Suppressor macrophage treated with lipopolysaccharide for 1 hour (primary cell): Measurements from ENCODE around the gene PDPN.
"Not testable (repeated sequence)": the region's sequence is repeated elsewhere in the genome, so short reads cannot be mapped to it uniquely, and the experiment has no call there.

Source experiments
- DNase-seq, 3 donors: peaks; one replicate each; pipeline ENCODE4 v3.0.0-alpha.2; 2020 to 2022

The PDPN gene, protein sequence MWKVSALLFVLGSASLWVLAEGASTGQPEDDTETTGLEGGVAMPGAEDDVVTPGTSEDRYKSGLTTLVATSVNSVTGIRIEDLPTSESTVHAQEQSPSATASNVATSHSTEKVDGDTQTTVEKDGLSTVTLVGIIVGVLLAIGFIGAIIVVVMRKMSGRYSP

DNA sequence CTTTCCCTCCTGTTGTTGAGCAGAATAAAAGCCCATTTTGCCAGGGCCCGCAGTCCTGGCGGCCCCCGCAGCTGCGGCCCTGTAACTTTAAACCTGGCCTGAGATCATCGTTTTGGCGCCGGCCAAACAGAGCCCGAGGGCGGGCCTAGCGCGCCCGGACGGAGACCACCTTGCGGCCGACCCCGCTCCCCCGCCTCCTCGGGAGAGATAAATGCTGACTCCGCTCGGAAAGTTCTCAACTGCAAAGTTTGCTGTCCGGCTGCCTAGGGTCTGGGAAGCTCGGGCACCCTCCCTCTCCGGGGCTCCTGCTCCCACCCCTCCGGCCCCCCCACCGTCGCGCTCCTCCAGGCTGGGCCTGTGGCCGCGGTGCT is at the start of gene PDPN:
TSS of gene PDPN (plus strand) at position 238 of the 371 bp plus-strand sequence. CDS start 202 bp downstream, outside the sequence.
- no peak for DNase-seq

DNA sequence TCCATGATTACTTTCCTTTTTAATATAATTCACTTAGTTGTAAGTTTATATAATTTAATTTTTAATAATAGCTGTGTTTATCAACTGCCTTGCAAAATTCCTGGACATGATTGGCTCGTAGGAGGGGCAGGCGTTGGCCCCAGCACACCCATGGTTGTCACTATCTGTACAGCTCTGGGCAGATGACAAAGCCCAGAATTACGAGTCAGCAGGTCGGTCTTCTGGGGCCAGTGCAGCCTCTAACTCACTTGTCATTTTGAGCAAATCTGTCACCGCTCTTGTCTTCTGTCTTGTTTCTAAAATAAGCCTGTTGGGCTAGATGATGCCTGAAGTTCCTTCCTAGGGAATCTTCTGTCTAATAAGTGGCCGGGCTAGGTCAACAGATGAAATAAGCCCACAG is 48.4 kb upstream of the PDPN start:
- no peak for DNase-seq

DNA sequence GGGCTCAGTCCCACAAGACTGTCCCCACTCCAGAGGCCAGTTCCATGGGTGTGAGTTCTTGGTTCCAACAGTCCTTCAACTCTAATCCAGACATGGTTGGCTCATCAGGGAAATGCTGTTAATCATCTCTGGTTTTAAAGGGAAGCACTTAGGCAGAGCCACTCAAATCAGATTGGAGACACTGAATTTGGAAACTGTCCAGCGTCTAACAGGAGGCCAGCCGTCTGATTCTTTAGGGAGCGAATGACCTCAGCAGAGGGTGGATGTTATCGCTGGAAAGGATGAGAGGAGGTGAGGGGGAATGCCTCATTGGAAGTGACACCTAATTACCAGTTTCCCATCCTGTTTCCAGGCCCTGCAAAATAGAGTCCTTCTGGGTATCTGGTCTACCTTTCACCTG is 47.1 kb upstream of the PDPN start:
- DNase-seq = no peak

DNA sequence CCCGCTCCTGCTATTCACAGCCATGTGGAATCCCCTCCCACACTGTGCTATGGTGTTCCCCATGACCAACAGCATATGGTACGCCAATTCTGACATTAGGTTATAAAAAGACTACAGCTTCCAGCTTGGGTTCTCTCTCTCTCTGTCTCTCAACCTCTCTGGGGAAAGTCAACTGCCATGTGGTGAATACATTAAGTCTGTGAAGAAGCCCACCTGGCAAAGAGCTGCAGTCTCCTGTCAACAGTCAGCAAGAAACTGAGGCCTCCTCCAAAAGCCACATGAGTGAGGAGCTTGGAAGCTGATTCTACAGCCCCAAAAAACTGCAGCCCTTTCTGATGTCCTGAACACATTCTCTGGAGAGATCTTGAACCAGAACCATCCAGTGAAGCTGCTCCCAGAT is 44.8 kb upstream of the PDPN start:
- no peak for DNase-seq

DNA sequence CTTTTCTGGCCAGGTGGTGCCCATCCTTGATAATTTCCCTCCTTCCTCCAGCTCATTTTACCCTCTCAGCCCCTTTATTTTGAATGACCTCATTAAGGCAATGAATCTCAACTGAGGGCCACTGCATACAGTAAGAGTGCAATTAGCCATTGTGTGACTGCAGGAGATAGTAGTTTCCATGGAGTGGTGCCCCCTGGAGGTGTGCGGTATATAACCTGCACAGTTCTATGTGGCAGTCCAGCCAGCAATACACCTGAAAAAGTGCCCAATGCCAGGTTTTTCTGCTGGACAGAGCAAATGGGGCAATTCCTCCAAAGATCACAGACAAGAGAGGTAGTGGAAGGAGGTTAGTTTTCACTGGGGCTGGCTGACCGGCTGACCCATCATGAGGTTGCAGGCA is 43.9 kb upstream of the PDPN start:
- DNase-seq = no peak

DNA sequence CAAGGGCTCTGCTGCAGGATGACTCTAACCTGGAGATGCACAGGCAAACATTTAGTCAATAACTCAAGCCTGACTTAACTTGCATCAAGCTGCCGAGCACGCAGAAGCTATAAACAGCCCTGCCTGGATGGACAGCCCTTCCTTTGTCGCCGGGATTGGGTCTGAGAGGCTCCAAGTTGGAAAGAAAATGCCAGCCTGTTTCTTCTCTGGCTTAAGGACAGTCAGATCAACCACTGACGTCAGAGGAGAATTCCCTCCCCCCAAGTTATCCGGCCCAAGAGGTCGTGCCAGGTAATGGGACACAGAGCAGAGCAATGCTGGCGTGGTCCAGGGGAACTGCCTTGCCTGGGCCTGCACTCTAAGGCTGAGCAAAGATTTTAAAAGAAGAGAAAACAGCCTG is 42.8 kb upstream of the PDPN start:
- DNase-seq = no peak

DNA sequence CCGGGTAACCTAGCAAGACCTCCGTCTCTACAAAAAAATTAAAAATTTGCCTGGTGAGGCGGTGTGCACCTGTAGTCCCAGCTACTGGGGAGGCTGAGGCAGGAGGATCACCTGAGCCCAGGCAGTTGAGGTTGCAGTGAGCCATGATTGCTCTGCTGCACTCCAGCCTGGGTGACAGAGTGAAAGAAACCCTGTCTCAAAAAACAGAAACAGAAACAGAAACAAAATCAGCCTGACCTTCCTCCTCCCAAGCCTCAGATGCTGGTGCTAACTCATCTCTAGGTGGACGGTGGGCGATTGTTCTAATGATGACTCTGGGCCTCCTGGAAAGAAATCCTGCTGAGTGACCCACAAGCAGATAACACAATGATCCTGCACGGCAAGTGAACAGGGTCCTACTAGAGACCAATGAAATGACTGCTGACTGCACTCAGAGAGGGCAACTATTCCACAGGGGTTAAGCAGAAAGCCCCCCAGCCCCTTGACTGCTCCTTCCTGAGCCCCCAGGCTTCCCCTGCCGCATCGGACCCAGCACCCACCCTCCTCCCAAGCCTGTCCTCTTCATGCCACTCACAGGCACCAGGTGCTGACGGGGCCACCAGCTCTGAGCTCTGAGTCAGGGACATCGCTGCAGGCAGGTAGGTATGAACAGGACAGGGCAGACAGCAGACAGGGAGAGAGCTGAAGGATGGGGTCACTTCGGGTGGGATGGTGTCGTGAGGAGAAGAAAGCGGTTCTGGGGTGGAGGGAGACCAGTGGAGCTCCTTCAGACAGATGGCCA is 42.0 kb upstream of the PDPN start:
- DNase-seq = peak in 2 of 3 donors; percentile 7 to 8

DNA sequence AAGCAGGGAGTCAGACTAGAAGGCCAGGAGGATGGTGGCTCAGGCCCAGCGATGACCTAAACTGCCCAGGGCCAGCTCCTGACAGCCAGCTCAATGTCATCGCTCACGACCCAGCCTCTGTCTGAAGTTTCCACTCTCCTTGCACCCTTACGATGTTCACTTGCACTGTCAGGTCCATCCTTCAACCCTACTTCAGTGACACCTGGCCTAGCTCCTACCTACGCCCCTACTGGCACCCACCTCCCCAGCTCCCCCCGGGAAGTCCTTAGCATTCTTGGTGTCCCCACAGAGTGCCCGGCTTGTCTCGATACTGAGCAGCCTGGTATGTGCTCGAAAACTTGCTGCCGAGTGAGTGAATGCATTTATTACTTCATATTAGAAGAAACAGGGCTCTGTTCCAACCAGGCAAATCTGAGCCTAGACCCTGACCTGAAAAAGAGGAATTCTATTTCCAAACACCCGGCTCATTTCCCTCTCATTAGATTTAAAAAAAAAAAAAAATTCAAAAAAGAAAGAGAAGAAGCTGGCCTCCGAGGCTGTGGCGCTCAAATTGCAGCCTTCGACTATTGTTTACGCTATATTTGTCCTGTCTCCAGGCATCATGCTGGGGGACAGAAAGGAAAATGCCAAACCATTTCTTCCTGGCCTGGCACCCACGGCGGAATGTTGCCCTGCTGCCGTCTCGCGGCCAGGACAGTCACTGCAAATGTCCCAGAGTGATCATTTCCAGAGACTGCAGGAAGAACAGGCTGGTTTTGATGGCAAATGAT is 40.0 kb upstream of the PDPN start:
- DNase-seq = peak; percentile 29 to 42 (median 30)

DNA sequence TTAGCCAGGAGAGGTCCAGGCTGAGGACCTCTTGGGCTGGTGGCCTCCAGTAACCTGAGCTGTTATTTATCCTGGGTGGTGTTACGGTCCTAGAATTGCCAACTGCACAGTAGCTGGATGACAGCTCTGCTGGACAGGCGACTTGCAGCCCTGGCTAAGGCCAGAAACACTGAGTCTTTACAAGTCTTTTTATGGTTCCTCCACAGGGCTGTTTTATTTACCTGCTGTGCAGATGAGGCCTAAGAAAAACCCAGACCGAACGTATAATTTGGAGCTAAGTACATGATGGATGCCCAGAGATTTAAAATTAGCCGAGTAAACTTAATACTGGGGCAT is 39.4 kb upstream of the PDPN start:
- DNase-seq = no peak

DNA sequence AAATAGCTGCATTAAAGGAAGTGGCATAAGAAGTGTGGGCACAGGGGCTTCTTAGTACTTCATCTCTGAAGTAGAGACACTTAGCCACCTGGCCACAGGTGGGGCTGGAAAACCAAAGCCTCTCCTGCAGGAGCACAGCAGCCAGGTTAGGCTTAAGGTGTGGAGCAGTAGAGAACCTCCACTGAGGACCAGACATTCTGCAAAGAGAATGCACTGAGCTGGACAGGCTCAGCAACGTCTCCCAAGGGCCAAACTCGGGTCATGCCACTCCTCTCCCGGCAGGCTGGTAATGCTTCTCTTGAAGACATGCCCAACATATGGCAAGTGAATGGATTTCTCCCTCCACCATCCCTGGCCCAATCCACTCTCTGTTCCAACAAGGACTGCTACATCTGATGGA is 36.8 kb upstream of the PDPN start:
- no peak for DNase-seq

DNA sequence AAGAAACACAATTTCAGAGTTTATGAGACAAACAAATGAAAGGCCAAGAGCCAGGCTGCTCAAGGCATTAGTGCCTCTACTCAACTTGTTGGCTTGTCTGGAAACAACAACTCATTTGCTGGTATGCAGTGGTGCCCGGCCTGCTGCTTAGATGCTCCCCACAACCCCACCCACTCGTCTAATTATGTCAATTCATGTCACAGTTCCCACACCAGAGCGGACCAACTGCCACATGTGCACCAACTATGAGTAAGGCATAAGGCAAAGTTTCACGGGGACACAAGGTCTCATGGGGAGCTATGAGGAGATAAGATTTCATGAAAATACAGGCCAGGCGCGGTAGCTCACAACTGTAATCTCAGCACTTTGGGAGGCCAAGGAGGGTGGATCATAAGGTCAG is 35.4 kb upstream of the PDPN start:
- DNase-seq = no peak

DNA sequence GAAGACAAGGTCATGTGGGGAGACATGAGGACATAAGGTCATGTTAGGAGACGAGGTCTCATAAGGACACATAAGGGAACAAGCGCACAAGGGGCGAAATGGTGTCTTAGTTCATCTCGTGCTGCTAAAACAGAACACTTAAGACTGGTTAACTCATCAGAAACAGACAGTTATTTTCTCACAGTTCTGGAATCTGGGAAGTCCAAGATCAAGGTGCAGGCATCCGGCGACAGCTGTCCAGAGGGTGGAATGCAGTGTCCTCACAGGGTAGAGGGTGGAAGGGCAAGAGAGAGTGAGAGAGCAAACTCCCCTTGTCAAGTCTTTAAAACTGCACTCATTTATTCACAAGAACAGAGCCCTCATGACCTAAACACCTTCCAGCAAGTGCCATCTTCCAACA is 34.6 kb upstream of the PDPN start:
- DNase-seq = no peak

DNA sequence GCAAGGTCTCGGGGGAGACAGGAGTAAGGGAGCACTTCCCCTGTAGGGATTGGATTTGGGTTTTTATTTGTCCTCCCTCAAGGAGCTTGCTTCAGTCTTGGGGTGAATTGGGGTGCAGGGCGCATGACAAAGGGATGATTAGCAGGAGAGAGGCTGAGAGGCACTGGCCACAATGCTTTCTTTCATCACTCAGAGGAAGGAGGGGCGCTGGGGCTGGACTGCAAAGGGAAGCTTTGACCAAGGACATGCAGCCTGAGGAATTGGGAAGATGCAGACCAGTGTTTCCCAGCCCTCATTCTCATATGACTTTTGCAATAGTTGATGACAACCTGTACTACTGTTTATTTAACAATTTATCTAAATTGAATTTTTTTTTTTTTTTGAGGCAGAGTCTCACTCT is 34.1 kb upstream of the PDPN start:
- no peak for DNase-seq

DNA sequence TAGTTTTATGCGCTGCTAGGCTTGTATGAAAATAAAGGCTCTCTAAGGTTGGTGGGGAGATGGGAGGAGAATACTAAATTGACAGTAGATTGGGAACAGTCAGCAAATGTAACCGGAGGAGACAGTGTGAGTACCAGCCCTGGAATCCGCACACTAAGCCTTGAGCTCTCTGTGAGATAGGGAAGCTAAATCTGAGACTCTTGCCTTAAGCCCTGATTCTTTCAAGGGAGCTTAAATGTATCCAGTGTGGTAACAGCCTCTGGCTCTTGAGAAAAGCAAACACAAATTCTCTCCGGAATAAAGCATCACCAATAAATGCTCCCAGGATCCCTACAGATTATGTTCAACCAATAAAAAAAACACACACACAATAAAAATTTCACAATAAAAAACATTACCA is 33.0 kb upstream of the PDPN start:
- DNase-seq = no peak

DNA sequence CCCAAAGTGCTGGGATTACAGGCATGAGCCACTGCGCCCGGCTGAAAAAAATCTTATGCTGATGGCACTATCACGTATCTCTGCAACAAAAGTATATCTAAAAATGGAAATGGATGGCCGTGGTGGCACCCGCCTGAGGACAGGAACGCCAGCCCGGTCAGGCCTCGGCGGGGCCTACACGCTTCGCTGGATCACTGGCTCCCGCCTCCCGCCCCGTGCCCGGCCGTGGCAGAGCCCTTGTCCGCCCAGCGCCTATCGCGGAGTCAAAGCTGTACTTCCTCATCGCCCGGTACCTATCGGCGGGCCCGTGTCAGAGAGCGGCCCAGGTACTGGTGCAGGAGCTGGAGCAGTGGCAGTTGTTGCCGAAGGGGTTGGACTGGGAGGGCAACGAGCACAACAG is 28.8 kb upstream of the PDPN start:
- DNase-seq = no peak

DNA sequence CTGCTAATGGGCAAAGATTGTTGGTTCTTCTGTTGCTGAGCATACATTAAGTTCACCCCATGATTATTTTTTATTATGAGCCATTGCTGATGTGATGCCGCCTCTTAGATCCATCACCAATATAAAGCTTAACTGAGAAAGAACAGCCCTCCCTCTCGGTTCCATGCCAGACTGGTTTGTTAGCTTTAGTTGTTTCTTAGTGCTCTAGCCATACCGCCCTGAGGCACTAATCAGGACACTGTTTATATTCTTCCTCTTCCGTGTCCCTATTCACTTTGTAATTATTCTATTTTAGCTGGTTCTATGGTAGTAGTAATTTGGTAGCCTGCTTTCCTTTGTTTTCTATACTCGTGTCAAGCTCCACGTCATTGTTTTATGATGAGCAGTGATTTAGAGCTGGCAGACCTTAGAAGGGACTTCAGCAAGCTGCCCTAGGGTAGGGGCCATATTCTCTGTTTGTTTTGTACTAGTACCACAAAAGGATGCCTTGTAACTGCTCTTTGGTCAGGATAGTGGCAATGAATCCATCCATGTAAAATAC is 27.3 kb upstream of the PDPN start:
- DNase-seq = no peak

DNA sequence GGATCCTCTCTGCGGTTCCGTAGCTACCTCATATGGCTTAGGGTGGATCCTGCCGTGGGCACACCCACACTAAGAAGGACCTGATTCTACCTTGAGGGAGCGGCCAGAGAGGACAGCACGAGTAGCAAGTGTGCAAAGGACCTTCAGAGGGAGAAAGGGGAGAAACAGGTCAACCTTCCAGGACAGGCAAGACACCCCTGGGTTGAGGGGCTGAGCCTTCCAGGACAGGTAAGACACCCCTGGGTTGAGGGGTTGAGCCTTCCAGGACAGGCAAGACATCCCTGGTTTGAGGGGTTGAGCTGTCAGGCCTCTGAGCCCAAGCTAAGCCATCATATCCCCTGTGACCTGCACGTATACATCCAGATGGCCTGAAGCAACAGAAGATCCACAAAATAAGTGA is 23.1 kb upstream of the PDPN start:
- DNase-seq = no peak

DNA sequence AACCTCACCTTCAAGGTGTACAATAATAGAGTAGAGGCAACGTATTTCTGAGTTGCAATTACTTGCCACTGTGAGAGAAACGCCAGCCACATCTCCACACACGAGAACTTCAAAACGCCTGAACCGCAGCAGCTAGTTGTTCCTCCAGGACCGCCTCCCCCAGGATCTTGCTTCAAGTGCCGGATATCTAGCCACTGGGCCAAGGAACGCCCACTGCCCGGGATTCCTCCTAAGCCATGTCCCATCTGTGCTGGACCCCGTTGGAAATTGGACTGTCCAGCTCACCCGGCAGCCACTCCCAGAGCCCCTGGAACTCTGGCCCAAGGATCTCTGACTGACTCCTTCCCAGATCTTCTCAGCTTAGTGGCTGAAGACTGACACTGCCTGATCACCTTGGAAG is 20.7 kb upstream of the PDPN start:
- DNase-seq = not testable (repeated sequence)

DNA sequence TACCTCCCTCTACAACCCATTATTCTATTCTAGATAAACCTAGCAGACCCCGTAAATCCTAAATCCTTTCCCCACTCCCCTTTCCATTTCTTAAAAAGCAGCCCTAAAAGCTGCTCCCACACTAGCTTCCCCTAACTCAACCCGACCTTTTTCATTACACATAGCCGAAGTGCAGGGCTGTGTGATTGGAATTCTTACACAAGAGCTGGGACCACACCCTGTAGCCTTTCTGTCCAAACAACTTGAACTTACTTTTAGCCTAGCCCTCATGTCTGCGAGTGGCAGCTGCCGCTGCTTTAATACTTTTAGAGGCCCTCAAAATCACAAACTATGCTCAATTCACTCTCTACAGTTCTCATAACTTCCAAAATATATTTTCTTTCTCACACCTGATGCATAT is 19.6 kb upstream of the PDPN start:
- no peak for DNase-seq

DNA sequence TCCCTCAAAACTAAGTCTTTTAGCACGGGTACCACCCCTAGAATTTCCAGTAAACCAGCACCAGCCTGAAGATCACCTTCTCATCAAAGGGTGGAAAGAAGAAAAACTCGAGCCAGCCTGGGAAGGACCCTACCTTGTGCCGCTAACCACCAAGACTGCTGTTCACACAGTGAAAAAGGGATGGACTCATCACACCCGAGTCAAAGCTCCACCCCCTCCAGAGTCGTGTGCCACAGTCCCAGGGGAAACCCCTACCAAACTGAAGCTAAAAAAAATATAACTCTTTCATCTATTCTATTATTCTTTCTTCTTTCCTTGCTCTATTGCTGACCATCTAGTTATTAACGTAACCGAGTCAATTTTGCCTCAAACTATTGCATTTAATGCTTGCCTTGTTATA is 13.2 kb upstream of the PDPN start:
- DNase-seq = peak in 1 of 3 donors; percentile 33

DNA sequence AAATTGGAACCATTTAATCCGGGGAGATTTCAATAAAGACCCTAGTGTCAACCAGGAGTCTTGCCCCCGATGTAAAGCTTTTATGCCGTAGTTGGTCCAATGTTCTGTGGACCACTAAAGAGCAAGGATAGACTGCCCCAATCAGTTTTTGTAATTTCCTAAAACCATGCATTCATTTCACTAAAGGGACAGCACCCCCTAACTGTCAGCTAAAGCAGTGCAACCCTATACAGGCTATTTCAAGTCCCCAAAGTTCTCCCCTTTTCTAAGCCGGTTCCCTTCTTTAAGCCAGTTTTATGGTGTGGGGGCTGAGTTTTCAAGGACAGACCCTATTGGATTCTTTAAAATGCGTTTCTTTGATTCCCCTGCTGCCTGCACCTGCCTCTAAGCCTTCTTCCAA is 12.7 kb upstream of the PDPN start:
- DNase-seq = peak in 1 of 3 donors; percentile 18

DNA sequence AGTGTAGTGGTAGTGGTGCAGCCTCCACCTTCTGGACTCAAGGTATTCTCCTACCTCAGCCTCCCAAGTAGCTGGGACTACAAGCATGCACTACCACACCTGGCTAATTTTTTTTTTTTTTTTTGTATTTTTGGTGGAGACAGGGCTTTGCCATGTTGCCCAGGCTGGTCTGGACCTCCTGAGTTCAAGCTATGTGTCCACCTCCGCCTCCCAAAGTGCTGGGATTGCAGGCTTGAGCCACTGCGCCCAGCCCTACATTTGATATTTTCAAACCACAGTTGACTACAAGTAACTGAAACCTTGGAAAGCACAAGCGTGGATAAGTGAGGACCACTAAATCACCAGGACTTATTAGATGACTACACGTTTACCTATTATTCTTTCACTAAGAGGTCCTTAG is 10.0 kb upstream of the PDPN start:
- DNase-seq = no peak

DNA sequence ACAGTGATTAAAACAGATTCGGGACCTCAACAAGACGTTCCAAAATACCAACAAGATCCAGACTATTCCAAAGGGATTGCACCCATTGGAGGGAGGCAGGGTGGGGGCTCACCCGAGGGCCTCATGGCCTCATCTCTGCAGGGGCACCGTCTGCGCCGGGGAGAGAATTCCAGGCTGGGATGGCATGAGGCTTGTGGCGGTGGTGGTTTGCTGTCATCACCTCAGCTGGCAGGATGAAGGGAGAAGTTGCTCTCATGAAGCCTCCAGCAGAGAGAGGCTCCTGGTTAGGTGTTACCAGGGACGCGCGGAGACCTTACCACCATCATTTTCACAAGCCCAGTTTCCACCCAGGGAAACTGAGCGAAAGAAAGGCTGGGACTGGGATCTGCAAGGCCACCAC is 6.7 kb upstream of the PDPN start:
- DNase-seq = no peak

DNA sequence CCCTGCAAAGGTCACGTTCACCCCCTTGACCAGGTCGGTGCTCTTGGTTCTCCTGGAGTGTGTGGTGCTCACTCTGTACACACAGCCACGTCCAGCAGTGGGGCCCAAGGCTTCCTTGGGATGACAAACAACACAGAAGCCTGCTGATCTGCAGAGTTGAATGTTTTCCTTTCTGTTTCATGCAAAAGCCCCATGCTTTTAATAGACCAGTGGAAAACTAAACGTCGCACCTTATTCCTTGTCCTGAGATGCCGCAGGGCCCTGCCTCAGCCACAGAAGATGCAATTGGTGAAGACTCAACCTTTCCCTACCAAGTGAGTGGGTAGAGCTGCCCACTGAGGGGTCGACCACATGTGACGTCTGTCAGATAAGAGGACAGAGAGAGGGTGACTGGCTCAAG is 5.8 kb upstream of the PDPN start:
- no peak for DNase-seq
